NT2/D1 (cell line): Measurements from ENCODE around the gene PTPRN2.

Experiments used
- YY1 ChIP-seq: IDR thresholded peaks from 2 replicates; pipeline ENCODE4 v1.6.1; 2011; ENCODE audit not compliant: insufficient read length, insufficient read depth
- ZNF274 ChIP-seq: IDR thresholded peaks from 2 replicates; pipeline ENCODE4 v1.6.1; 2011; ENCODE audit warnings: mild to moderate bottlenecking, low read depth, low read length

DNA sequence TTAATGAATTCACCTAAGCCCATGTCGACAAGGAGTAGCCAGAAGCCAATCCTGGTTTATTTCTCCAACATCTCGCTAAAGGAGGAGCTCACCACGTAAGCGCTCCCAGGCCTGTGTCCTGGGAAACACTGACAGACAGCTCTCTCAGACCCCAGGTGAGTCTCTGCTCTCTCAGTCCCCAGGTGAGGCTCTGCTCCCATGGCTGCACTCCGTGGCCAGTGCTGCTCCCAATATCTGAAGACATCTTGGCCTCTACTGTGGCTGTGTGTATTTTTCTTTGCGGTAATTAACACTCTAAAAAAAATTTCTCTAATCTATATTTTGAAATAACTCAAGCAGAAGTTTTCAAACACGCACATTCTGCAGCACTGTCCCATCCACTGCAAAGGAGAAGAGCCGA lies 564.5 kb downstream of the PTPRN2 start:
- TF ChIP-seq ZNF274 (no peak), YY1 (no peak)
